IPS-18c (cell line): Measurements from ENCODE around the gene PLXNB1.
A peak's percentile ranks its signal among the peaks of the same experiment; 100 is the strongest.
"Not testable (repeated sequence)": the region's sequence is repeated elsewhere in the genome, so short reads cannot be mapped to it uniquely, and the experiment has no call there.

Experiments
- H3K4me3 ChIP-seq: 2 replicates; pipeline ENCODE4 v1.7.0; 2013; ENCODE audit warnings: low read depth, mild to moderate bottlenecking, low read length, moderate library complexity; ENCODE audit not compliant: insufficient read depth
- H3K9me3 ChIP-seq: one replicate; pipeline ENCODE4 v1.6.1; 2013; ENCODE audit warnings: mild to moderate bottlenecking, low read length, moderate library complexity; ENCODE audit not compliant: control insufficient read depth, insufficient read depth

The PLXNB1 gene

DNA sequence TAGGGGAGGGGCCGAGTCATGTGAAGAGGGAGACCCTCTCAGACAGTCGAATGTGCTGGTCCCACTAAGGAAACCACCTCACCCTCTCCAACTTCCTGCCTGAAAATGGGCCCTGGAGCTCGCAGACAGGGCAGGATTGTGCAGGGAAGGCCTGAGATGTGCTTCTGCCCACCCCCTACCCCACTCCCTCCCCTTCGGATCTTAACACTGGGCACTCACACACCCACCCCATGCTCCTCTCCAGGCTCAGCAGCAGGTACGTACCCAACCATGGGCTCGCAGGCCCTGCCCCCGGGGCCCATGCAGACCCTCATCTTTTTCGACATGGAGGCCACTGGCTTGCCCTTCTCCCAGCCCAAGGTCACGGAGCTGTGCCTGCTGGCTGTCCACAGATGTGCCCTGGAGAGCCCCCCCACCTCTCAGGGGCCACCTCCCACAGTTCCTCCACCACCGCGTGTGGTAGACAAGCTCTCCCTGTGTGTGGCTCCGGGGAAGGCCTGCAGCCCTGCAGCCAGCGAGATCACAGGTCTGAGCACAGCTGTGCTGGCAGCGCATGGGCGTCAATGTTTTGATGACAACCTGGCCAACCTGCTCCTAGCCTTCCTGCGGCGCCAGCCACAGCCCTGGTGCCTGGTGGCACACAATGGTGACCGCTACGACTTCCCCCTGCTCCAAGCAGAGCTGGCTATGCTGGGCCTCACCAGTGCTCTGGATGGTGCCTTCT lies 36.7 kb upstream of the PLXNB1 start:
- Histone ChIP-seq H3K9me3 (no peaks in the 10 kb centered on the region), H3K4me3 (no peak overlapping the region)

DNA sequence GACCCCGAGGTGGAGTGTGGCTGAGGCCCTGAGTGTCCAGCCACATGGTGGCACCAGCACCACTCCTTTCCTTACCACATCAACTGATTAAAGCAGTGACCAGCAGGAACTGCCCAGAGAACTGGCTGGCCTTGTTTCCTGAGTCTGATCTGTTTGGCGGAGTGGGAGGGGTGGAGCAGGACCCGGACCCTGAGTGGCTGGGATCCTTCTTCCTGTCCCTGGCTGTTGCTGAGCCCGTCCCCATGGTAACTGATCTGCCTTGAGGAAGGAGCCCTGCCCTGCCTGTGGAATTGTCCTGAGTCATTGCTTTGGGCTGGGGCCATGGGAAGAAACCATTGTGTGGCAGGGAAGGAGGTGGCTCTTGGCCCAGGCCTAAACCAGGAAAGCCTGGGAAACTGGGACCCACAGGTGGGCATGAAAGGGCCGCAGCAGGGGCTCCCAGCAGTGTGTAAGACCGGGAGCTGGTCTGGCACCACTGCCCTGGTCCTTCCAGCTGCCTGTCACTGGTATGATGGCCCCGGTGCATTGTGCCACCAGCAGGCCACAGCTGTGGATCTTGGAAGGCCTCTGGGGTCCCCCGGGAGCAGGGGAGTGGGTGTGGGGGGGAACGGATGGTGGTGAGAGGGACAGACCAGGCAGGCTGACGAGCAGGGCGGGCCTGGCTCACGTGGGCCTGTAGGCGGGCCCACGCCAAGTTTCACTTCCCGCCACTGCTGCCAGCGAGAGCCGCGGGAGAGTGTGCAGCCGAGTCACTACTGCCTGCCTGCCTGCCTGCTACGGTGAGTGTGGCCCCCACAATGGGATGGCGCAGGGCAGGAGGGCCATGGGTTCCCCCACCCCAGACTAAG lies 35.9 kb upstream of the PLXNB1 start:
- H3K4me3 ChIP-seq = peak overlapping the region; percentile 3; the same call in 1 of the 2 replicates

DNA sequence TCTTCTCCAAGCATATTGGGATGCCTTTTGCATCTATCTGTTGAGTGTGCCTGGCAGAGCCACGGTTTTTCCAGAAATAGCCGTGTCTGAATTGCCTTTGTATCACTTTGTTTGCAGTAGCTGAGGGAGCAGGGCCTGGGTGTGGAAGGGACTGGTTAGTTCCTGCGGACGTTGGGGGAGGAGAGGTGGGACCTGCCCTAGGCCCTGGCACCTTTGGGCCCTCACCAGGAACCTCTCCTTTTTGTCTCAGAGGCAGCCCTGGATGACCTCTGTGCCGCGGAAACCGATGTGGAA lies 35.3 kb upstream of the PLXNB1 start:
- H3K9me3 ChIP-seq = no peaks in the 10 kb centered on the region
- H3K4me3 ChIP-seq = no peak overlapping the region

More for the DNA sequence above, 35.9 kb upstream of the PLXNB1 start:
- H3K9me3 ChIP-seq = no peaks in the 10 kb centered on the region

DNA sequence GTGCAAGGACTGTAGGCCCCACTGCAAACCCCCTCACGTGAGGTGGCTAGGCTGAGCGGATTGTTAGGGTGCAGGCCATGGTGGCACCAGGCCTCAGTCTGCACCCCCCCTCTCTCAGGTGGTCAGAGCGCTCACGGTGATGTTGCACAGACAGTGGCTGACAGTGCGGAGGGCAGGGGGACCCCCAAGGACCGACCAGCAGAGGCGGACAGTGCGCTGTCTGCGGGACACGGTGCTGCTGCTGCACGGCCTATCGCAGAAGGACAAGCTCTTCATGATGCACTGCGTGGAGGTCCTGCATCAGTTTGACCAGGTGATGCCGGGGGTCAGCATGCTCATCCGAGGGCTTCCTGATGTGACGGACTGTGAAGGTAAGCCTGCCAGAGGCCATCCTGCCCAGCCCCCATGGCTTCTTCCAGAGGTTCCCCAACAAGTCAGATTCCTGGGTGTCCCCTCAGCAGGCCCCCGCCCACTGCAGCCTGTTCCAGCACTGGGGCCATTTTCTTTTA lies 34.9 kb upstream of the PLXNB1 start:
- Histone ChIP-seq H3K9me3 (no peaks in the 10 kb centered on the region), H3K4me3 (no peak overlapping the region)

DNA sequence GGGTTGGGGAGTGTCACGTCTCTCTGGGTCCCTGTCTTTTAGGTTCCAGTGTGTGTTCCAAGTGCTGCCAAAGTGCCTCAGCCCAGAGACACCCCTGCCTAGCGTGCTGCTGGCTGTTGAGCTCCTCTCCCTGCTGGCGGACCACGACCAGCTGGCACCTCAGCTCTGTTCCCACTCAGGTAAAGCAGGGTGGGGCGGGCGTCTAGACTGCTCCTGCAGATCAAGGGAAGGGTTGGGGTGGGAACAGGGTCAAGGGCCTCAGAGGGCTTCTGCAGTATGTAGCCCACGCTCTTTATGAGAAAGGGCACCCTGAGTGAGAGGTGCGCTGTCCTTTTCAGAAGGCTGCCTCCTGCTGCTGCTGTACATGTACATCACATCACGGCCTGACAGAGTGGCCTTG lies 33.8 kb upstream of the PLXNB1 start:
- Histone ChIP-seq H3K9me3 (no peaks in the 10 kb centered on the region), H3K4me3 (no peak overlapping the region)

DNA sequence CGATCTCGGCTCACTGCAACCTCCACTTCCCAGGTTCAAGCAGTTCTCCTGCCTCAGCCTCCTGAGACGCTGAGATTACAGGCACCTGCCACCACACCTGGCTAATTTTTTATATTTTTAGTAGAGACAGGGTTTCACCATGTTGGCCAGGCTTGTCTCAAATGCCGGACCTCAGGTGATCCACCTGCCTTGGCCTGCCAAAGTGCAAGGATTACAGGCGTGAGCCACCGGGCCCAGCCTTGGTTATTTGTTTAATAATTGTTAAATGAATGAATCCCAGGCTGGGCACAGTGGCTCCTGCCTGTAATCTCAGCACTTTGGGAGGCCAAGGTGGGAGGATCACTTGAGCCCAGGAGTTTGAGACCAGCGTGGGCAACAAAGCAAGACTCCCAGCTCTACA lies 31.9 kb upstream of the PLXNB1 start:
- H3K9me3 ChIP-seq, H3K4me3 ChIP-seq: not testable (repeated sequence)

DNA sequence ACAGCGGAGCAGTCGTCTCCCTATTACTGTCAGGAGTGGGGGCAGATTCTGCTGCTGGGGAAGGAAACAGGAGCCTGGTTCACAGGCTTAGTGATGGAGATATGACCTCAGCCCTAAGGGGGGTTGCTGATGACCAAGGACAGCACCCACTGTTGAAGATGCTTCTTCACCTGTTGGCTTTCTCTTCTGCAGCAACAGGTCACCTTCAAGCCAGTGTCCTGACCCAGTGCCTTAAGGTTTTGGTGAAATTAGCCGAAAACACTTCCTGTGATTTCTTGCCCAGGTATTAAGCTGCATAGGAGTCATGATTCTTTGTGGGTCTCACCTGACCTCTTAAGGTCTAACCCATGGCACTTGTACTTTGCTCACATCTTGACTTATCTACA lies 30.6 kb upstream of the PLXNB1 start:
- Histone ChIP-seq H3K4me3 (no peak overlapping the region), H3K9me3 (no peaks in the 10 kb centered on the region)

DNA sequence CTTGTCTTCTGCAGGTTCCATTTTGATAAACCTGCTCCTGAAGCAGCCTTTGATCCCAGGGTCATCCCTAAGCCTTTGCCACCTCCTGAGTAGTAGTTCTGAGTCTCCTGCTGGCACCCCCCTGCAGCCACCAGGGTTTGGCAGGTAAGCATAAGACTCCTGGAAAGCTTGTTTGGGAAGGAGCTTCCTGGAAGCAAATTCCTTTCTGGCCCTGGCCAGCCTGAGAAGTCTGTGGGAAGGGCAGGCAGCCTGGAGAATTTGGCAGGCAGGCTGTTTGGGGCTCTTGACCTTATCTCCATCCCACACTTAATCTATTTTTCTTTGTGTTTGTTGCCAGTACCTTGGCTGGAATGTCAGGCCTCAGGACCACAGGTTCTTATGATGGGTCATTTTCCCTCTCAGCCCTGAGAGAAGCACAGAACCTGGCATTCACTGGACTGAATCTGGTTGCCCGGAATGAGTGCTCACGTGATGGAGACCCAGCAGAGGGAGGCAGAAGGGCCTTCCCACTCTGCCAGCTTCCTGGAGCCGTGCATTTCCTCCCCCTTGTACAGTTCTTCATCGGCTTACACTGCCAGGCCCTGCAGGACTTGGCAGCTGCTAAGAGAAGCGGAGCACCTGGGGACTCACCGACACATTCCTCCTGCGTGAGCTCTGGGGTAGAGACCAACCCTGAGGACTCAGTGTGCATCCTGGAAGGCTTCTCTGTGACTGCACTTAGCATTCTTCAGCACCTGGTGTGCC lies 30.1 kb upstream of the PLXNB1 start:
- no peak overlapping the region for H3K4me3 ChIP-seq

DNA sequence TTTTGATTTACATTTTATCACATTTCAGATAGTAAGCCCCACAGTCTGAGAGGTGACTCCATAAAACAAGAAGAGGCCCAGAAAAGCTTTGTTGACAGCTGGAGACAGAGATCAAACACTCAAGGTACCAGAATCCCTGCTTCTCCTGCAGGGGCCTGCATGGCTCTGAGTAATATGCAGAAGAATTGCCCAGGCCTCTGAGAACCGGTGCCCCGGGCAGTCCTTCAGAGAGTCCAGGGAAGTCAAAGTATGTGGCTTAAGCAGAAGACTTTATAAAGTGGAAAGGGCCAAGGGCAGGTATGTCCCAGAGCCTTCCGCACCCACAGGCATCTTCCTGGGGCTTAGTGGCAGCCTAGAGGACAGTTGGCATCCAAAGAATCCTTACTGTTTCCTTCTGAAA lies 29.4 kb upstream of the PLXNB1 start:
- Histone ChIP-seq H3K9me3 (no peaks in the 10 kb centered on the region), H3K4me3 (no peak overlapping the region)

More for the DNA sequence above, 30.1 kb upstream of the PLXNB1 start:
- H3K9me3 ChIP-seq = no peaks in the 10 kb centered on the region

DNA sequence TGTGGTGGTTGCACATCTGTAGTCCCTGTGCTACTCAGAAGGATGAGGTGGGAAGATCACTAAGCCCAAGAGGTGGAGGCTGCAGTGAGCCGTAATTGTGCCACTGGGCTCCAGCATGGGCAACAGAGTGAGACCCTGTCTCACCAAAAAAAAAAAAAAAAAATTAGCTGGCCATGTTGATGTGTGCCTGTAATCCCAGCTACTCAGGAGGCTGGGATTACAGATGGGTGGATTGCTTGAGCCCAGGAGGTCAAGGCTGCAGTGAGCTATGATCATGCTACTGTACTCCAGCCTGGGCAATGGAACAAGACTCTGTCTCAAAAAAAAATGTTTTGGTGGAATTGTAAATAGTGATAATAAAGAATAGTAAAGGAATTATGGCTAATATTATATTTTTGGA lies 26.6 kb upstream of the PLXNB1 start:
- Histone ChIP-seq H3K4me3 (no peak overlapping the region), H3K9me3 (no peaks in the 10 kb centered on the region)

DNA sequence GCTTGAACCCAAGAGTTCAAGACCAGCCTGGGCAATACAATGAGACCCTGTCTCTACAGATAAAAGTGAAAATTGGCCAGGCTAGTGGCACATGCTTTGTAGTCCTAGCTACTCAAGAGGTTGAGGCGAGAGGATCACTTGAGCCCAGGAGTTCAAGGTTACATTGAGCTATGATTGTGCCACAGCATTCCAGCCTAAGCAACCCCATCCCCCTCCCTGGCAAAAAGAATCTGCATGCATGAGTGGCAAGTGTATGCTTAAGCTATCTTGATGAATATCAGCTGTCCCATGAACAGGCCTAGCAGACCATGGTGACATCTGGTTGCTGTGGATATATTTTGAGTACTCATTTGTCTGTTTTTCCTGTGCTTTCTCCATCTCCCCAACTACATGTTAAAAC lies 21.4 kb upstream of the PLXNB1 start:
- H3K9me3 ChIP-seq = no peaks in the 10 kb centered on the region
- H3K4me3 ChIP-seq = no peak overlapping the region

DNA sequence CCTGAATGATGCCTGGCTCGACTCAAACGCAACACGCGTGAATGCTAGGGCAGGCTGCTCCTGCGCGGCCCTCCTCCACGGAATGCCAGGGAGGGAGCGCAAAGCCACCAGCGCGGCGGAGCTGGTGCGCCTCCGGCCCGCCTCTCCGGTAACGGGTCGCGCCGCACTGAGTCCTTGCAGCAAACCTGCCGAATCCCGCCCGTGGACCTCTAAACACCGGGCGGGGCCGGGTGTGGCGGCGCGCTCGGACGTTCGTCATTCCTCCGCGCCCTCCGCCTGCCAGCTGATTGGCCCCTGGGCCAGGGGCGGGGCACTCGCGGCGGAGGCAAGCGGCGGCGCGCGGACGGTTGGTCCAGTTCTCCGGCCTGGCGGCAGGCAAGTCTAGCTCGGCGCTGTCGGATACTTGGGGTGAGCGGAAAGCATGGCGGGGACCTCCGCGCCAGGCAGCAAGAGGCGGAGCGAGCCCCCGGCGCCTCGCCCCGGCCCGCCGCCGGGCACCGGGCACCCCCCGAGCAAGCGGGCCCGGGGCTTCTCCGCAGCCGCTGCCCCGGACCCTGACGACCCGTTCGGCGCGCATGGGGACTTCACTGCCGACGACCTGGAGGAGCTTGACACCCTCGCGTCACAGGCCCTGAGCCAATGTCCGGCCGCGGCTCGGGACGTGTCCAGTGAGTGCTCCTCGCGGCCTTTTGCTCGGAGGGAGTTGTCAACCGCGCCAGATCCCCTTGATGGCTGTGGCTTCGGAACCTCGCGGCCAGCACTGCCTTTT lies 16.7 kb upstream of the PLXNB1 start, which contains the start of gene ATRIP:
Gene ATRIP (plus strand): TSS at position 313 of the 769 bp plus-strand sequence. CDS start 109 bp downstream, at position 422.
- H3K9me3 ChIP-seq = no peaks in the 10 kb centered on the region

DNA sequence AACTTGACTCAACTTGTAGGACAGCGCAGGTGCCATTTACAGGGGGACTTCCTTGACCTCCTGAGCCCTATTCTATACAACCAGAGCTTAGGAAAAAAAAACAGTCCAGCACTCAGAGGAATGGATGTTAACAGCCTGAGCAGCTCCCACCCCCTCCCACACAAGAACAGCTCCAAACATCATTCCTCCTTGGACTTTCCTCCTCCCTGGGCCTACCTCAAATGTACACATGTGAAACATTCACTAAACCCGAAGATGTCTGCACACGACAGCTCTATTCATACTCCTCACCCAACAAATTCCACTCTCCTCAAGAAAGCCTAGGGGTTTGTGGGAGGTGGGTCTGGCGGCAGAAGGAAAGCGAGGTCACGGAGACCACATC lies 16.1 kb upstream of the PLXNB1 start:
- H3K4me3 ChIP-seq = peak overlapping the region; percentile 99
- no peaks in the 10 kb centered on the region for H3K9me3 ChIP-seq

More for the DNA sequence above, 16.7 kb upstream of the PLXNB1 start, which contains the start of gene ATRIP:
- peak within 1 kb of the TSS; percentile 99 for H3K4me3 ChIP-seq

DNA sequence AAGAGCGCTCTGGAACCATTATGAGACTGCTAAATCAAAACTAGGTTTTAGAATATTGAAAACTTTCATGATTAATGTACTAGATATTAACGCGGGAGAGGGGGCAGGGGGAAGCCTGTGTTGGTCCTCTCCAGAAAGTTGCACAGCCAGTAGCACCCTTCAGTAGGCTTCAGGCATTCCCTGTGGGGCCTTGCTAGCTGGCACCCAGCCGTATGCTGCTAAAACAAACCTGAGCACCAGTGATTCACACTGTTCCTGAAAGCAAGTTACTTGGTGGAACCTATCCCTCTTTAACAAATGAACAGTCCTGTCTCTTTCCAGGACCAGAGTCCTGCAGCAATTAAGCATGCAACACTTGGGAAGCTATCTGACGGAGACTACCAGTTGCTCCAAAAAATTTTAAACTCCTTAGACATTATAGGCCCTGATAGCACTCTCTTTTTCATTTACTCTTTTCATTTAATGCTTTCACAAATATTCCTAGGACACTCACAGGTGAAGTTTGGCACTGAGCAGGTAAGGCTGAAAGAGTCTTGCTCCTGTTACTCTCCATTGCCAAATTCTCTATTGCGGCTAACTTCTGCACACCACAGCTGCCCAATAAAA lies 15.5 kb upstream of the PLXNB1 start:
- H3K4me3 ChIP-seq = peak overlapping the region; percentile 99; the same call in 1 of the 2 replicates
- H3K9me3 ChIP-seq = no peaks in the 10 kb centered on the region

DNA sequence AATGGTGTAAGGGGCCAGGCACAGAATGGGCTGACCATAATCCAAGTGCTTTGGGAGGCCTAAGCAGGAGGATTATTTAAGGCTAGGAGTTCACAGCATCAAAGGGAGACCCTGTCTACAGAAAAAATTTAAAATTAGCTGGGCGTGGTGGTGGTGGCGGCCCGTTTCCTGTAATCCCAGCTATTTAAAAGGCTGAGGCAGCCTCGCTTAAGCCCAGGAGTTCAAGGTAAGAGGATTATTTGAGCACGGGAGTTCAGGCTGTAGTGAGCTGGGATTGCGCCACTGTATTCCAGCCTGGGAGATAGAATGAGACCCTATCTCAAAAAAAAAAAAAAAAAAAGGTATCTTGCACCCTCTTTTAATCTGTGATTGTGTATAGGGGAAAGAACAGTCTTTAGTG lies 12.1 kb upstream of the PLXNB1 start:
- Histone ChIP-seq H3K9me3 (no peaks in the 10 kb centered on the region), H3K4me3 (peak overlapping the region; percentile 20; the same call in 1 of the 2 replicates)

DNA sequence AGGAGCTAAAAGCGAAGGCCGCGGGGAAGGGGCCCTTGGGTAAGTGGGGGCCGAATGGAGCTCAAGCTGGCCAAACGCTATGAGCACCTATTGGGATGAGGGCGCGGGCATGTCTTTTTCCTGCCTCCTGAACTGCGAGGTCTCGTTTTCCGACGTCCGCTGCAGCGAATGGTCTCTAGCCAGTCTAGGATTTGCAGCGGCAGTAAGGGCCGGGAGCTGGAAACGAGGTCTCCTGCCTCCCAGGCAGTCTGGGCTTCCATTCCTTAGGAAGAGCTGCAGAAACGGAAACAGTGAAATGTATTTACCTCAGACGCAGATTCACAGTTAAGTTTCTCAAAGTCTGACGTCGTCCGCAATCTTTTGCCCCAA lies 10.7 kb upstream of the PLXNB1 start:
- no peaks in the 10 kb centered on the region for H3K9me3 ChIP-seq
- H3K4me3 ChIP-seq = peak overlapping the region; percentile 97
